HEK293 (cell line): ENCODE data around the gene GOLIM4.
A peak's percentile ranks its signal among the peaks of the same experiment; 100 is the strongest.

Experiments
- CTCF ChIA-PET: fragments of 350-600 bp; formaldehyde crosslinking; extraction: SDS; loops from one replicate; lab custom pipeline; 2021; ENCODE audit warnings: antibody characterized with exemption; lab: Yijun Ruan, JAX
- POLR2A ChIA-PET: fragments of 300-600 bp; formaldehyde crosslinking; extraction: SDS; loops from one replicate; lab custom pipeline; 2020; ENCODE audit warnings: antibody characterized with exemption, inconsistent platforms; lab: Yijun Ruan, JAX
- H3K27ac ChIP-seq: fragments of 200-500 bp; sonication (Bioruptor generic); 2 replicates; pipeline ENCODE4 v1.5.1; 2014; ENCODE audit warnings: low read depth, low read length, control low read depth, inconsistent platforms; ENCODE audit errors: extremely low read depth
- H3K36me3 ChIP-seq, 2 experiments: fragments of 200-500 bp in 1 of 2; sonication (Bioruptor generic) in 1 of 2; 1 replicate in 1 of 2; 2 replicates in 1 of 2; pipeline ENCODE4 v1.5.1; 2014 to 2017; ENCODE audit warnings: inconsistent platforms in 2 of 2, low read length in 2 of 2; ENCODE audit not compliant: control insufficient read depth in 2 of 2, insufficient read depth in 1 of 2
- H3K4me1 ChIP-seq: fragments of 200-500 bp; sonication (Bioruptor generic); 2 replicates; pipeline ENCODE4 v1.5.1; 2014; ENCODE audit warnings: mild to moderate bottlenecking, low read length, inconsistent platforms; ENCODE audit not compliant: control insufficient read depth, insufficient read depth
- H3K4me3 ChIP-seq: 2 replicates; pipeline ENCODE4 v1.5.1; 2011; ENCODE audit warnings: low read depth, mild to moderate bottlenecking, control low read depth, low read length, moderate library complexity
- H3K9me3 ChIP-seq: fragments of 200-500 bp; sonication (Bioruptor generic); 2 replicates; pipeline ENCODE4 v1.5.1; 2014; ENCODE audit warnings: low read depth, low read length, inconsistent platforms; ENCODE audit not compliant: control insufficient read depth, insufficient read depth
- FEZF1 ChIP-seq: fragments of 450-650 bp; formaldehyde crosslinking; IDR thresholded peaks from 2 replicates; pipeline ENCODE4 v1.5.1; 2016; ENCODE audit warnings: missing biosample characterization, missing genetic modification characterization
- GFI1B ChIP-seq: fragments of 450-650 bp; formaldehyde crosslinking; IDR thresholded peaks from 2 replicates; pipeline ENCODE4 v1.5.1; 2016; ENCODE audit warnings: missing biosample characterization, missing genetic modification characterization
- GLIS1 ChIP-seq: fragments of 450-650 bp; formaldehyde crosslinking; IDR thresholded peaks from 2 replicates; pipeline ENCODE4 v1.5.1; 2016; ENCODE audit warnings: missing biosample characterization, missing genetic modification characterization
- HOXD13 ChIP-seq: sonication (generic); formaldehyde crosslinking; IDR thresholded peaks from 2 replicates; pipeline ENCODE4 v1.8.0; 2022; ENCODE audit warnings: missing genetic modification reagents, borderline replicate concordance
- IKZF3 ChIP-seq: fragments of 450-650 bp; IDR thresholded peaks from 2 replicates; pipeline ENCODE4 v1.5.0; 2018; ENCODE audit warnings: missing biosample characterization, mild to moderate bottlenecking, missing genetic modification characterization, moderate library complexity
- KLF1 ChIP-seq: fragments of 450-650 bp; formaldehyde crosslinking; IDR thresholded peaks from 2 replicates; pipeline ENCODE4 v1.5.1; 2016; ENCODE audit warnings: missing biosample characterization, missing genetic modification characterization
- KLF10 ChIP-seq: fragments of 450-650 bp; IDR thresholded peaks from 2 replicates; pipeline ENCODE4 v1.5.1; 2018; ENCODE audit warnings: missing biosample characterization, mild to moderate bottlenecking, missing genetic modification characterization
- KLF8 ChIP-seq: fragments of 450-650 bp; formaldehyde crosslinking; IDR thresholded peaks from 2 replicates; pipeline ENCODE4 v1.5.1; 2016; ENCODE audit warnings: missing biosample characterization, missing genetic modification characterization
- KLF9 ChIP-seq: fragments of 450-650 bp; formaldehyde crosslinking; IDR thresholded peaks from 2 replicates; pipeline ENCODE4 v1.5.1; 2016; ENCODE audit warnings: missing biosample characterization, missing genetic modification characterization, low read depth
- PRDM1 ChIP-seq: fragments of 450-650 bp; formaldehyde crosslinking; IDR thresholded peaks from 2 replicates; pipeline ENCODE4; 2016; ENCODE audit warnings: missing biosample characterization, missing genetic modification characterization
- SALL2 ChIP-seq: fragments of 450-650 bp; formaldehyde crosslinking; IDR thresholded peaks from 2 replicates; pipeline ENCODE4 v1.5.0; 2017; ENCODE audit warnings: missing biosample characterization, mild to moderate bottlenecking, missing genetic modification characterization, borderline replicate concordance
- SCRT2 ChIP-seq: fragments of 450-650 bp; formaldehyde crosslinking; IDR thresholded peaks from 2 replicates; pipeline ENCODE4 v1.5.1; 2016; ENCODE audit warnings: missing biosample characterization, missing genetic modification characterization
- SP2 ChIP-seq: fragments of 450-650 bp; formaldehyde crosslinking; IDR thresholded peaks from 2 replicates; pipeline ENCODE4 v1.5.1; 2016; ENCODE audit warnings: missing biosample characterization, missing genetic modification characterization
- SP7 ChIP-seq: fragments of 450-650 bp; formaldehyde crosslinking; IDR thresholded peaks from 2 replicates; pipeline ENCODE4 v1.5.1; 2016; ENCODE audit warnings: missing biosample characterization, missing genetic modification characterization
- YY1 ChIP-seq: fragments of 450-650 bp; formaldehyde crosslinking; IDR thresholded peaks from 2 replicates; pipeline ENCODE4 v1.5.1; 2018; ENCODE audit warnings: missing biosample characterization, missing genetic modification characterization
- ZBTB7A ChIP-seq: fragments of 450-650 bp; formaldehyde crosslinking; IDR thresholded peaks from 2 replicates; pipeline ENCODE4 v1.5.1; 2016; ENCODE audit warnings: low read depth, missing biosample characterization, missing genetic modification characterization
- ZBTB8A ChIP-seq: fragments of 450-650 bp; formaldehyde crosslinking; IDR thresholded peaks from 2 replicates; pipeline ENCODE4 v1.5.1; 2016; ENCODE audit warnings: missing biosample characterization, missing genetic modification characterization
- ZNF184 ChIP-seq: fragments of 450-650 bp; IDR thresholded peaks from 2 replicates; pipeline ENCODE4 v1.5.1; 2018; ENCODE audit warnings: missing biosample characterization, mild to moderate bottlenecking, missing genetic modification characterization
- ZNF23 ChIP-seq: fragments of 450-650 bp; formaldehyde crosslinking; IDR thresholded peaks from 2 replicates; pipeline ENCODE4 v1.5.1; 2016; ENCODE audit warnings: missing biosample characterization, missing genetic modification characterization, borderline replicate concordance
- ZNF239 ChIP-seq: fragments of 450-650 bp; formaldehyde crosslinking; IDR thresholded peaks from 2 replicates; pipeline ENCODE4 v1.5.1; 2016; ENCODE audit warnings: missing biosample characterization, missing genetic modification characterization
- ZNF266 ChIP-seq: fragments of 450-650 bp; formaldehyde crosslinking; IDR thresholded peaks from 2 replicates; pipeline ENCODE4 v1.5.1; 2016; ENCODE audit warnings: missing biosample characterization, missing genetic modification characterization, low read depth
- ZNF366 ChIP-seq: fragments of 450-650 bp; formaldehyde crosslinking; conservative IDR thresholded peaks from 2 replicates; pipeline ENCODE4 v1.5.1; 2016; ENCODE audit warnings: missing biosample characterization, missing genetic modification characterization
- ZNF596 ChIP-seq: fragments of 450-650 bp; IDR thresholded peaks from 2 replicates; pipeline ENCODE4 v1.5.0; 2018; ENCODE audit warnings: missing biosample characterization, mild to moderate bottlenecking, missing genetic modification characterization, moderate library complexity
- ZNF660 ChIP-seq: fragments of 450-650 bp; IDR thresholded peaks from 2 replicates; pipeline ENCODE4 v1.5.1; 2018; ENCODE audit warnings: missing biosample characterization, mild to moderate bottlenecking, missing genetic modification characterization
- ZNF747 ChIP-seq: fragments of 450-650 bp; formaldehyde crosslinking; IDR thresholded peaks from 2 replicates; pipeline ENCODE4 v1.5.1; 2016; ENCODE audit warnings: missing biosample characterization, missing genetic modification characterization
- ZSCAN30 ChIP-seq: fragments of 450-650 bp; IDR thresholded peaks from 2 replicates; pipeline ENCODE4 v1.5.1; 2018; ENCODE audit warnings: missing biosample characterization, mild to moderate bottlenecking, missing genetic modification characterization, moderate library complexity
- TF ChIP-seq, protein P1 (sequence below): fragments of 450-650 bp; formaldehyde crosslinking; IDR thresholded peaks from 2 replicates; pipeline ENCODE4 v1.5.1; 2016; ENCODE audit warnings: missing biosample characterization, missing genetic modification characterization
- TF ChIP-seq, protein P2 (sequence below): fragments of 450-650 bp; formaldehyde crosslinking; IDR thresholded peaks from 2 replicates; pipeline ENCODE4 v1.5.0; 2017; ENCODE audit warnings: missing biosample characterization, missing genetic modification characterization, borderline replicate concordance
- TF ChIP-seq, protein P3 (sequence below): fragments of 450-650 bp; formaldehyde crosslinking; IDR thresholded peaks from 2 replicates; pipeline ENCODE4 v1.5.1; 2016; ENCODE audit warnings: missing biosample characterization, missing genetic modification characterization

Gene GOLIM4

DNA sequence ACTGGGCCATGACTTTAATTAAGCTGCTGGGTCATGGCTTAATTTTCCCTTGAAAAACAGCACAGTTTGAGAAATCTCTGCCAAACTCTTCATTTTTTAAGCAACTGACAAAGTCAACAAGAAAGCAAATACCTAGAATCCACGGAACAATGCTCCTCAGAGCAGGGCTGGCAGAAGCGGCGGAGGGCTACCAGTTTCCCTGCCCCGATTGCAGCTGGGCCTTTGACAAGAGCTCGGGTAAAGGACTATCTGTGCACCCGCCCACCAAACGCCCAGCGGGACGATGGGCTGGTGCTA, 1.2 kb downstream of the GOLIM4 start:
- Histone ChIP-seq H3K9me3 (no peaks in the 10 kb centered on the region), H3K4me1 (peaks cover 10% of the 10 kb centered on the region; the same call in 1 of the 2 replicates), H3K36me3 (no peaks in the 10 kb centered on the region), H3K27ac (peak overlapping the region; percentile 91), H3K4me3 (peak overlapping the region; percentile 91)
- TF ChIP-seq ZBTB7A (no peak), ZBTB8A (tag by site-specific recombination) (peak; percentile 13), KLF1 (no peak), KLF8 (tag by site-specific recombination) (0 out of 2 replicates have a peak, but pooled peaks have one; percentile 46), SCRT2 (tag by site-specific recombination) (no peak), KLF9 (tag by site-specific recombination) (peak; percentile 49), SP2 (peak; percentile 85), ZNF239 (tag by site-specific recombination) (no peak), SALL2 (tag by site-specific recombination) (no peak), KLF10 (tag by site-specific recombination) (0 out of 2 replicates have a peak, but pooled peaks have one; percentile 29)
- CTCF ChIA-PET, result interaction anchor here (0.7 to 2.8 kb wide), 5 partner anchors 20 to 72 kb away, joined by 3 to 9 read pairs (median 6); no protein-coding TSS in a partner anchor
- POLR2A ChIA-PET, result interaction anchor here (1.0 to 1.4 kb wide), 2 partner anchors 8 to 155 kb away, joined by 3 to 4 read pairs; no protein-coding TSS in a partner anchor

DNA sequence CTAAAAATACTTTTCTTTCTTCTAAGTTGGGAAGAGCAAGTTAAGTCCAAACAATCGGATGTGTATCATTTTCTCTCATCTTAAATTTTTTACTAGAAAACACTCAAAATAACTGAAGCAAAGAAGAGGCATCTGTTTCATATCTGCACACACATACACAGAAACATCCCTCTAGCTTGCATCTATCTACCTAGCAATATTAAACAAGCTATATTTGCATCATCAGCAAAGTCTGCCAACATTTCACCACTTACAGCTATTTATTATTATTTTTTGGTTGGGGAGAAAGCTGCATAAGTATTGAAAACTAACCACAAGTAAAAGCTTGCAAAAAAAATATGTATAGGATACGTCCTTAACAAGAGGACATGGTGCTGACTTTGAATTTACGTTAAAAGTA, 1.9 kb downstream of the GOLIM4 start:
- H3K9me3 ChIP-seq, result no peaks in the 10 kb centered on the region
- H3K36me3 ChIP-seq, result no peaks in the 10 kb centered on the region
- H3K27ac ChIP-seq, result no peak overlapping the region
- POLR2A ChIA-PET, result no interaction called here
- peak overlapping the region; percentile 91 for H3K4me3 ChIP-seq
- TF ChIP-seq, protein P1, sequence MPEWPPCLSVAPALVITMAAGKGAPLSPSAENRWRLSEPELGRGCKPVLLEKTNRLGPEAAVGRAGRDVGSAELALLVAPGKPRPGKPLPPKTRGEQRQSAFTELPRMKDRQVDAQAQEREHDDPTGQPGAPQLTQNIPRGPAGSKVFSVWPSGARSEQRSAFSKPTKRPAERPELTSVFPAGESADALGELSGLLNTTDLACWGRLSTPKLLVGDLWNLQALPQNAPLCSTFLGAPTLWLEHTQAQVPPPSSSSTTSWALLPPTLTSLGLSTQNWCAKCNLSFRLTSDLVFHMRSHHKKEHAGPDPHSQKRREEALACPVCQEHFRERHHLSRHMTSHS (tag by site-specific recombination), result no peak
- TF ChIP-seq ZNF366 (tag by site-specific recombination) (no peak), PRDM1 (peak; percentile 38; the same call in 1 of the 2 replicates), ZNF23 (tag by site-specific recombination) (no peak), ZNF184 (tag by site-specific recombination) (no peak), HOXD13 (no peak), GFI1B (tag by site-specific recombination) (no peak), ZNF266 (tag by site-specific recombination) (no peak)
- TF ChIP-seq, protein P2, sequence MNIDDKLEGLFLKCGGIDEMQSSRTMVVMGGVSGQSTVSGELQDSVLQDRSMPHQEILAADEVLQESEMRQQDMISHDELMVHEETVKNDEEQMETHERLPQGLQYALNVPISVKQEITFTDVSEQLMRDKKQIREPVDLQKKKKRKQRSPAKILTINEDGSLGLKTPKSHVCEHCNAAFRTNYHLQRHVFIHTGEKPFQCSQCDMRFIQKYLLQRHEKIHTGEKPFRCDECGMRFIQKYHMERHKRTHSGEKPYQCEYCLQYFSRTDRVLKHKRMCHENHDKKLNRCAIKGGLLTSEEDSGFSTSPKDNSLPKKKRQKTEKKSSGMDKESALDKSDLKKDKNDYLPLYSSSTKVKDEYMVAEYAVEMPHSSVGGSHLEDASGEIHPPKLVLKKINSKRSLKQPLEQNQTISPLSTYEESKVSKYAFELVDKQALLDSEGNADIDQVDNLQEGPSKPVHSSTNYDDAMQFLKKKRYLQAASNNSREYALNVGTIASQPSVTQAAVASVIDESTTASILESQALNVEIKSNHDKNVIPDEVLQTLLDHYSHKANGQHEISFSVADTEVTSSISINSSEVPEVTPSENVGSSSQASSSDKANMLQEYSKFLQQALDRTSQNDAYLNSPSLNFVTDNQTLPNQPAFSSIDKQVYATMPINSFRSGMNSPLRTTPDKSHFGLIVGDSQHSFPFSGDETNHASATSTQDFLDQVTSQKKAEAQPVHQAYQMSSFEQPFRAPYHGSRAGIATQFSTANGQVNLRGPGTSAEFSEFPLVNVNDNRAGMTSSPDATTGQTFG (tag by site-specific recombination), result no peak
- CTCF ChIA-PET, result interaction anchor here (1.2 to 2.8 kb wide), 4 partner anchors 32 to 73 kb away, joined by 3 to 9 read pairs (median 6); no protein-coding TSS in a partner anchor
- H3K4me1 ChIP-seq, result peaks cover 10% of the 10 kb centered on the region; the same call in 1 of the 2 replicates

DNA sequence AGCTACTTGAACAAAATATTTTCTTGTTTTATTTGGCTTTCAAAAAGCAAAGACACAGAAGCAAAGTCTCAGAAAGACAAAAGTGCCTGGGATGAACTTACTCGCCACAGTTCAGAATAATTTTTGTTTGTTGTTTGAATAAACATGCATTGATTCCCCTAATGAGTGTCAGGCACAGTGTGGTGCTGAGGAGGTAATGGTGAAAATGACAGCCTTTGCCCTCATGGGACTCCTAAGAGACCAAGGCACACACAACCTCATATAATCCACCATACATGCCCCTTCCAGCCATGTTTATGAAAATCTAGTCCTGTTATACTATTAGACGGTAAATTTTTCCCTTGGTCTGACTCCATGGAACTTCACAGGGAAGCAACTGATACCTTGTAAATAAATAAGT, 2.5 kb downstream of the GOLIM4 start:
- ChIA-PET CTCF (interaction anchor here (1.3 to 2.8 kb wide), 2 partner anchors 31 to 46 kb away, joined by 3 to 9 read pairs; no protein-coding TSS in a partner anchor), POLR2A (no interaction called here)
- no peaks in the 10 kb centered on the region for H3K36me3 ChIP-seq
- peak overlapping the region; percentile 18; the same call in 1 of the 2 replicates for H3K27ac ChIP-seq
- no peaks in the 10 kb centered on the region for H3K9me3 ChIP-seq
- peak; percentile 65 for TF ChIP-seq YY1 (tag by site-specific recombination)
- TF ChIP-seq IKZF3, result peak; percentile 49; the same call in 1 of the 2 replicates
- TF ChIP-seq ZNF747 (tag by site-specific recombination), result no peak
- TF ChIP-seq FEZF1 (tag by site-specific recombination), result peak; percentile 71; the same call in 1 of the 2 replicates
- peak; percentile 94 for TF ChIP-seq ZNF660
- peak; percentile 23 for TF ChIP-seq SP7 (tag by site-specific recombination)
- peak; percentile 46; the same call in 1 of the 2 replicates for TF ChIP-seq ZSCAN30 (tag by site-specific recombination)
- 0 out of 2 replicates have a peak, but pooled peaks have one; percentile 11 for TF ChIP-seq GLIS1
- peak; percentile 42; the same call in 1 of the 2 replicates for TF ChIP-seq GFI1B (tag by site-specific recombination)
- TF ChIP-seq ZNF596 (tag by site-specific recombination), result peak; percentile 15; the same call in 1 of the 2 replicates
- TF ChIP-seq, protein P3, sequence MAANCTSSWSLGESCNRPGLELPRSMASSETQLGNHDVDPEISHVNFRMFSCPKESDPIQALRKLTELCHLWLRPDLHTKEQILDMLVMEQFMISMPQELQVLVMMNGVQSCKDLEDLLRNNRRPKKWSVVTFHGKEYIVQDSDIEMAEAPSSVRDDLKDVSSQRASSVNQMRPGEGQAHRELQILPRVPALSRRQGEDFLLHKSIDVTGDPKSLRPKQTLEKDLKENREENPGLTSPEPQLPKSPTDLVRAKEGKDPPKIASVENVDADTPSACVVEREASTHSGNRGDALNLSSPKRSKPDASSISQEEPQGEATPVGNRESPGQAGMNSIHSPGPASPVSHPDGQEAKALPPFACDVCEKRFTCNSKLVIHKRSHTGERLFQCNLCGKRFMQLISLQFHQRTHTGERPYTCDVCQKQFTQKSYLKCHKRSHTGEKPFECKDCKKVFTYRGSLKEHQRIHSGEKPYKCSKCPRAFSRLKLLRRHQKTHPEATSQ, result no peak
- H3K4me1 ChIP-seq, result peaks cover 10% of the 10 kb centered on the region; the same call in 1 of the 2 replicates
- peak overlapping the region; percentile 91 for H3K4me3 ChIP-seq
